Measurements from ENCODE around the gene ABCD2. TPM values are rescaled to one million over a fixed set of nuclear protein-coding genes. Genes with fewer than 3 reads are reported as not detected.

ABCD2 gene
- total RNA-seq (1 to 10 TPM; 4.5 to 5.0 TPM), polyA plus RNA-seq (8.7 TPM)

GRCh38 chr12:39619660-39620433 is at the start of gene ABCD2:
ABCD2 (minus strand) TSS chr12:39619803; CDS start chr12:39619615, 188 bp downstream.
- H3K9me3 ChIP-seq (ENCODE audit: low read length) = no peaks in the 10 kb centered on the region
- DNase-seq = peak; percentile 53 to 88 (median 83)
- POLR2A ChIA-PET = interaction anchor here (0.7 to 2.4 kb wide), 11 partner anchors 9 to 486 kb away, joined by 3 to 18 read pairs (median 4); partner anchors contain the start of gene SLC2A13
- CTCF ChIA-PET = interaction anchor here (0.7 to 4.2 kb wide), 19 partner anchors 9 to 176 kb away, joined by 3 to 32 read pairs (median 4); no protein-coding TSS in a partner anchor
- no peaks in the 10 kb centered on the region for H3K27me3 ChIP-seq (ENCODE audit: insufficient read depth, low read length, poor library complexity, severe bottlenecking)
- H3K4me3 ChIP-seq (ENCODE audit: low read length) = peak within 1 kb of the TSS; percentile 71
- H3K4me1 ChIP-seq (ENCODE audit: insufficient read depth, low read length) = peaks cover 32% of the 10 kb centered on the region
- peak within 1 kb of the TSS in 1 of 8 donors; percentile 82 for H3K27ac Mint-ChIP-seq
- H3K27me3 Mint-ChIP-seq = no peaks in the 10 kb centered on the region
- H3K4me1 Mint-ChIP-seq = peaks cover 35 to 51% (median 51%) of the 10 kb centered on the region in 3 donors
- no peaks in the 10 kb centered on the region for H3K36me3 ChIP-seq (ENCODE audit: insufficient read depth, low read length)
- H3K4me3 Mint-ChIP-seq = no peak within 1 kb of the TSS
- peaks cover 0 to 16% (median 0%) of the 10 kb centered on the region in 3 donors for H3K36me3 Mint-ChIP-seq
- peak within 1 kb of the TSS; percentile 76 for H3K27ac ChIP-seq (ENCODE audit: low read depth, low read length)
- H3K9me3 Mint-ChIP-seq = no peaks in the 10 kb centered on the region

- H3K9me3 Mint-ChIP-seq = peaks cover 0 to 12% (median 6%) of the 10 kb centered on the region in 5 donors
- POLR2A ChIA-PET = no interaction called here
- no peaks in the 10 kb centered on the region for H3K27me3 Mint-ChIP-seq
- no peaks in the 10 kb centered on the region for H3K36me3 ChIP-seq (ENCODE audit: insufficient read depth, low read length)
- no peak overlapping the region for H3K4me3 Mint-ChIP-seq
- no peak for DNase-seq
- H3K27ac ChIP-seq (ENCODE audit: low read depth, low read length) = no peak overlapping the region
- H3K4me3 ChIP-seq (ENCODE audit: low read length) = no peak overlapping the region
- peaks cover 0 to 7% (median 0%) of the 10 kb centered on the region in 3 donors for H3K36me3 Mint-ChIP-seq
- no peaks in the 10 kb centered on the region for H3K9me3 ChIP-seq (ENCODE audit: low read length)
- no peak overlapping the region for H3K27ac Mint-ChIP-seq
- H3K4me1 Mint-ChIP-seq = peaks cover 0 to 7% (median 0%) of the 10 kb centered on the region in 3 donors
- H3K27me3 ChIP-seq (ENCODE audit: insufficient read depth, low read length, poor library complexity, severe bottlenecking) = no peaks in the 10 kb centered on the region
- CTCF ChIA-PET = no interaction called here
- no peaks in the 10 kb centered on the region for H3K4me1 ChIP-seq (ENCODE audit: insufficient read depth, low read length)
These were observed 40.5 kb upstream of the ABCD2 start for GRCh38 chr12:39660101-39660500.

GRCh38 chr12:39647383-39647782 is 27.8 kb upstream of the ABCD2 start:
- no peaks in the 10 kb centered on the region for H3K36me3 ChIP-seq (ENCODE audit: insufficient read depth, low read length)
- Mint-ChIP-seq H3K27me3 (no peaks in the 10 kb centered on the region), H3K9me3 (no peaks in the 10 kb centered on the region), H3K4me3 (no peak overlapping the region), H3K36me3 (peaks cover 0 to 2% (median 0%) of the 10 kb centered on the region in 3 donors), H3K27ac (no peak overlapping the region), H3K4me1 (peaks cover 0 to 20% (median 9%) of the 10 kb centered on the region in 3 donors)
- DNase-seq = no peak
- POLR2A ChIA-PET = no interaction called here
- H3K27ac ChIP-seq (ENCODE audit: low read depth, low read length) = no peak overlapping the region
- no peaks in the 10 kb centered on the region for H3K9me3 ChIP-seq (ENCODE audit: low read length)
- CTCF ChIA-PET = no interaction called here
- no peaks in the 10 kb centered on the region for H3K4me1 ChIP-seq (ENCODE audit: insufficient read depth, low read length)
- H3K27me3 ChIP-seq (ENCODE audit: insufficient read depth, low read length, poor library complexity, severe bottlenecking) = no peaks in the 10 kb centered on the region
- no peak overlapping the region for H3K4me3 ChIP-seq (ENCODE audit: low read length)

GRCh38 chr12:39646963-39647362 is 27.4 kb upstream of the ABCD2 start:
- H3K9me3 ChIP-seq (ENCODE audit: low read length) = no peaks in the 10 kb centered on the region
- ChIA-PET POLR2A (no interaction called here), CTCF (no interaction called here)
- H3K36me3 ChIP-seq (ENCODE audit: insufficient read depth, low read length) = no peaks in the 10 kb centered on the region
- H3K4me3 ChIP-seq (ENCODE audit: low read length) = no peak overlapping the region
- H3K36me3 Mint-ChIP-seq = peaks cover 0 to 3% (median 0%) of the 10 kb centered on the region in 3 donors
- H3K27me3 Mint-ChIP-seq = no peaks in the 10 kb centered on the region
- H3K27ac ChIP-seq (ENCODE audit: low read depth, low read length) = no peak overlapping the region
- no peak for DNase-seq
- H3K27me3 ChIP-seq (ENCODE audit: insufficient read depth, low read length, poor library complexity, severe bottlenecking) = no peaks in the 10 kb centered on the region
- H3K4me1 ChIP-seq (ENCODE audit: insufficient read depth, low read length) = no peaks in the 10 kb centered on the region
- no peak overlapping the region for H3K27ac Mint-ChIP-seq
- H3K4me1 Mint-ChIP-seq = peaks cover 0 to 20% (median 9%) of the 10 kb centered on the region in 3 donors
- H3K4me3 Mint-ChIP-seq = no peak overlapping the region
- H3K9me3 Mint-ChIP-seq = no peaks in the 10 kb centered on the region

- no peak overlapping the region for H3K4me3 ChIP-seq (ENCODE audit: low read length)
- ChIA-PET CTCF (no interaction called here), POLR2A (no interaction called here)
- Mint-ChIP-seq H3K4me3 (no peak overlapping the region), H3K27ac (no peak overlapping the region), H3K9me3 (peaks cover 0 to under 1% (median 0%) of the 10 kb centered on the region in 5 donors), H3K36me3 (peaks cover 0 to 4% (median 0%) of the 10 kb centered on the region in 3 donors), H3K27me3 (no peaks in the 10 kb centered on the region), H3K4me1 (peaks cover 0 to 11% (median 5%) of the 10 kb centered on the region in 3 donors)
- no peaks in the 10 kb centered on the region for H3K9me3 ChIP-seq (ENCODE audit: low read length)
- no peak for DNase-seq
- no peaks in the 10 kb centered on the region for H3K36me3 ChIP-seq (ENCODE audit: insufficient read depth, low read length)
- no peak overlapping the region for H3K27ac ChIP-seq (ENCODE audit: low read depth, low read length)
- no peaks in the 10 kb centered on the region for H3K27me3 ChIP-seq (ENCODE audit: insufficient read depth, low read length, poor library complexity, severe bottlenecking)
- no peaks in the 10 kb centered on the region for H3K4me1 ChIP-seq (ENCODE audit: insufficient read depth, low read length)
These were observed 23.4 kb upstream of the ABCD2 start for GRCh38 chr12:39643052-39643451.

GRCh38 chr12:39638840-39639239 is 19.2 kb upstream of the ABCD2 start:
- Histone ChIP-seq H3K9me3 (ENCODE audit: low read length) (no peaks in the 10 kb centered on the region), H3K27me3 (ENCODE audit: insufficient read depth, low read length, poor library complexity, severe bottlenecking) (no peaks in the 10 kb centered on the region), H3K4me3 (ENCODE audit: low read length) (no peak overlapping the region), H3K4me1 (ENCODE audit: insufficient read depth, low read length) (no peaks in the 10 kb centered on the region), H3K36me3 (ENCODE audit: insufficient read depth, low read length) (no peaks in the 10 kb centered on the region), H3K27ac (ENCODE audit: low read depth, low read length) (no peak overlapping the region)
- Mint-ChIP-seq H3K4me1 (peaks cover 0 to 2% (median 0%) of the 10 kb centered on the region in 3 donors), H3K27ac (no peak overlapping the region), H3K36me3 (peaks cover 0 to 11% (median 4%) of the 10 kb centered on the region in 3 donors), H3K27me3 (no peaks in the 10 kb centered on the region), H3K4me3 (no peak overlapping the region), H3K9me3 (peaks cover 0 to 6% (median 0%) of the 10 kb centered on the region in 5 donors)
- ChIA-PET POLR2A (no interaction called here), CTCF (no interaction called here)
- no peak for DNase-seq

GRCh38 chr12:39638178-39638577 is 18.6 kb upstream of the ABCD2 start:
- Mint-ChIP-seq H3K9me3 (peaks cover 0 to 6% (median 0%) of the 10 kb centered on the region in 5 donors), H3K36me3 (peaks cover 0 to 12% (median 4%) of the 10 kb centered on the region in 3 donors), H3K27me3 (no peaks in the 10 kb centered on the region), H3K4me3 (no peak overlapping the region), H3K4me1 (peaks cover 0 to 2% (median 0%) of the 10 kb centered on the region in 3 donors), H3K27ac (no peak overlapping the region)
- H3K36me3 ChIP-seq (ENCODE audit: insufficient read depth, low read length) = no peaks in the 10 kb centered on the region
- no peaks in the 10 kb centered on the region for H3K9me3 ChIP-seq (ENCODE audit: low read length)
- H3K4me3 ChIP-seq (ENCODE audit: low read length) = no peak overlapping the region
- ChIA-PET CTCF (no interaction called here), POLR2A (no interaction called here)
- H3K27ac ChIP-seq (ENCODE audit: low read depth, low read length) = no peak overlapping the region
- no peaks in the 10 kb centered on the region for H3K27me3 ChIP-seq (ENCODE audit: insufficient read depth, low read length, poor library complexity, severe bottlenecking)
- H3K4me1 ChIP-seq (ENCODE audit: insufficient read depth, low read length) = no peaks in the 10 kb centered on the region
- no peak for DNase-seq

GRCh38 chr12:39632670-39633069 is 13.1 kb upstream of the ABCD2 start:
- H3K36me3 ChIP-seq (ENCODE audit: insufficient read depth, low read length) = no peaks in the 10 kb centered on the region
- H3K4me3 ChIP-seq (ENCODE audit: low read length) = no peak overlapping the region
- Mint-ChIP-seq H3K36me3 (peaks cover 0 to 20% (median 5%) of the 10 kb centered on the region in 3 donors), H3K9me3 (peaks cover 0 to 4% (median 0%) of the 10 kb centered on the region in 5 donors), H3K27me3 (no peaks in the 10 kb centered on the region), H3K4me1 (peaks cover 27 to 32% (median 29%) of the 10 kb centered on the region in 3 donors), H3K4me3 (no peak overlapping the region), H3K27ac (no peak overlapping the region)
- POLR2A ChIA-PET = no interaction called here
- CTCF ChIA-PET = interaction anchor here (0.8 to 1.8 kb wide), 2 partner anchors 12 to 25 kb away, joined by 3 read pairs; no protein-coding TSS in a partner anchor
- DNase-seq = no peak
- no peaks in the 10 kb centered on the region for H3K9me3 ChIP-seq (ENCODE audit: low read length)
- H3K27me3 ChIP-seq (ENCODE audit: insufficient read depth, low read length, poor library complexity, severe bottlenecking) = no peaks in the 10 kb centered on the region
- peaks cover 28% of the 10 kb centered on the region for H3K4me1 ChIP-seq (ENCODE audit: insufficient read depth, low read length)
- no peak overlapping the region for H3K27ac ChIP-seq (ENCODE audit: low read depth, low read length)

Measured in CD8-positive, alpha-beta memory T cell (primary cell).